GM19463 (cell line): ENCODE results near the gene S100A6.
"Not testable (repeated sequence)": the region's sequence is repeated elsewhere in the genome, so short reads cannot be mapped to it uniquely, and the experiment has no call there.

Experiments
- ATAC-seq: cut with Tn5 transposase; IDR thresholded peaks from one replicate; pipeline ENCODE4 v1.9.1; 2021; ENCODE audit warnings: mild to moderate bottlenecking, moderate library complexity; ENCODE audit not compliant: unreplicated experiment

S100A6 gene

GRCh38 chr1:153565529-153566374 lies 30.0 kb upstream of the S100A6 start, which contains the start of gene S100A2:
S100A2 (minus strand) TSS chr1:153565844; CDS start chr1:153563877, 1,967 bp downstream.
- peak; percentile 67 for ATAC-seq

- ATAC-seq: no peak
Measured at GRCh38 chr1:153563991-153564390, 28.2 kb upstream of the S100A6 start.

DNA sequence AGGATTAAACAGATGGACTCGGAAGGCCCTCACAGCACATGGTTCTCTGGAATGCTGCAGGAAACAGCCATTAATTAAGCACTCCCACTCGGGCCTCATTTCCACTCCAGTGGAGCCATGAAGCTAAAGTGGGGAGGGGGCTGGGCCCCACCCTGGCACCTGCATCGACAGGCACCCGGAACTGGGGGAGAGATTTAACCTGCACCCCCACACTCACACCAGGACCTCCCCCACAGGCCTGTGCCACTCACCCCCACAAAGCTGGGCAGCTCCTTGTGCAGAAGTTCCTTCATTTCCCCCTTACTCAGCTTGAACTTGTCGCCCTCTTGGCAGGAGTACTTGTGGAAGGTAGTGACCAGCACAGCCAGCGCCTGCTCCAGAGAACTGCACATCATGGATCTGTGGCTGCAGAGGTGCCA lies 27.7 kb upstream of the S100A6 start:
- no peak for ATAC-seq

DNA sequence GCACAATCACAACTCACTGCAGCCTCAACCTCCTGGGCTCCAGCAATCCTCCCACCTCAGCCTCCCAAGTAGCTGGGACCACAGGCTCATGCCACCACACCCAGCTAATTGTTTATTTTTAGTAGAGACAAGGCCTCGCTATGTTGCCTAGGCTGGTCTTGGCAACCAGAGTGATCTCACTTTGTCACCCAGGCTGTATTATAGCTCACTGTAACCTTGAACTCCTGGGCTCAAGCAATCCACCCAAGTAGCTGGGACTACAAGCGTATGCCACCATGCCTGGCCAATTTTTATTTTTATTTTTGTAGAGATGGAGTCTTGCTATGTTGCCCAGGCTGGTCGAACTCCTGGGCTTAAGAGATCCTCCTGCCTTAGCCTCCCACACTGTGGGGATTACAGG lies 26.2 kb upstream of the S100A6 start:
- ATAC-seq: not testable (repeated sequence)

DNA sequence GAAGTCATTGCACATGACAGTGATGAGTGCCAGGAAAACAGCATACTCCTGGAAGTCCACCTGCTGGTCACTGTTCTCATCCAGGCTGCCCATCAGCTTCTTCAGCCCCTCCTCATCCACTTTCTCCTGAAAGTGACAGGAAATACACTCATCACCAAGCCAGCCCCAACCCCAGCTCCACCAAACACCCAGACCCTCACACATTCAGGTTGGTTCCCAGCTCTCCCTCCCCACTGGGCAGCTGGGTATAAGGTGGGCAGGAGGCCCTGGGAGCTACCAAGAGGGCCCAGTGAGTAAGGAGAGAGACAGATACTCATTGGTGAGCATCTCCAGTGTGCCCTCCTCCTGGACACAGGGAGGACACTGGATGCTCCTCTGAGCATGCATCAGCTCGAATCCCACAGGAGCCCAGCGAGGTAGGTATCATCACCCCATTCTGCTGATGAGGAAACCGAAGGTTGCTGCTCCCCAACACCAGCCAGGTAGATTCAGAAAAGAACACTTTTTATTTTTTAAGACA lies 25.7 kb upstream of the S100A6 start:
- ATAC-seq: no peak

DNA sequence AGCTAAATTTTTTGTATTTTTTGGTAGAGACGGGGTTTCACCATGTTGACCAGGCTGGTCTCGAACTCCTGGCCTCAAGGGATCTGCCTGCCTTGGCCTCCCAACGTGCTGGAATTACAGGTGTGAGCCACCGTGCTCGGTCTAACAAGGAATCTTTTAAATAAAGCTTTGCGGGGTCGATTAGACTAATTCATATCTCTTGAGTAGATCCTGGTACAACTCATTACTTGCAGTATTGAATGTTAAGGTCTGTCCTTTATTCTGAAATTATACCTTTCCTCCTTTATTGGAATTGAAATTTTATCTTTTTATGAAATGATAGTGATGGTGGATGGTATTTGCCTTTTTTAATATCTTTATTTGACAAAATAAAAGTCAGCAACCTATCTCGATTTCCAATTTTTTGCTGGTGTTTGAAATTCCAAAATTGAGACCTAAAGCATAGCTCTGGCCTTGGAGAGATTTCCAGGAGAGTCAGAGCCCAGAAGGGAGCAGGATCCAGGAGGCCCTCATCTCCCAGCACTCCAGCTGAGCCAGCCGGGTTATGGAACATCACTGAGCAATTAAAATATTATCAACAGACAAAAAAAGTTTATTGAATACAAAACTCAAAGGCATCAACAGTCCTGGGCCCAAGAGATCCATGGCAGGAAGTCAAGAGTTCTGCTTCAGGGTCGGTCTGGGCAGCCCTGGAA lies 25.1 kb upstream of the S100A6 start:
- no peak for ATAC-seq

DNA sequence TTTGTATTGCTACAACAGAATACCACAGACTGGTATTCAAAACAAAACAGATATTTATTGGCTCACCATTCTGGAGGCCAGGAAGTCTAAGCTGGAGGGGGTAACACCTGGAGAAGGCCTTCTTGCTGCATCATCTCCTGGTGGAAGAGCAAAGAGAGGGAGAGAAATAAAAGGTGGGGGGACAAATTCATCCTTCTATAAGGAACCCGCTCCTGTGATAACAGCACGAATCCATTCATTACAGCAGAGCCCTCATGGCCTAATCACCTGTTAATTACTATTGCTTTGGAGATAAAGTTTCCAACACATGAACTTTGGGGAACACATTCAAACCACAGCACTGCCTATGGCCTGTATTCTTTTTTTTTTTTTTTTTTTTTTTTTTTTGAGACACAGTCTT lies 24.4 kb upstream of the S100A6 start:
- ATAC-seq: no peak

- ATAC-seq: no peak
Measured at GRCh38 chr1:153557877-153558276, 22.1 kb upstream of the S100A6 start.

GRCh38 chr1:153556348-153556747 lies 20.6 kb upstream of the S100A6 start:
- no peak for ATAC-seq

GRCh38 chr1:153553830-153554541 lies 18.2 kb upstream of the S100A6 start:
- no peak for ATAC-seq

DNA sequence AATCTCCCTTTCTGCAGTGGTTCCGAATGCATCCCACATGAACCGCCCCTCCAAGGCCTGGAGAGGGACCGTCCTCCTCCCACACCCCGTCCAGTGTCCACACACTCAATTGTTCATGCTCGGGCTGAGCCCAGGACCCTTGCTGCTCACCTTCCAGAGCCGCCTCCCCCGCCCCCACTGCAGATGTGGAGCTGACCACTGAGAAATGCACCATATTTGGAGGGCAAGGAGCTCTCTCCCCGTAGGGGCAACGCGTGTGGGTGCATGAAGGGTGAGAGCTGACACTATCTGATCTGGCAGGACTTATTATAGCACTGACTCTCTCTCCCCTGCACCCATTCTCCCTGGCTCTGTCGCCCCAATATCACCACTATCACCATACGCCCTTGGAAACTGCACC lies 17.3 kb upstream of the S100A6 start:
- ATAC-seq: no peak

DNA sequence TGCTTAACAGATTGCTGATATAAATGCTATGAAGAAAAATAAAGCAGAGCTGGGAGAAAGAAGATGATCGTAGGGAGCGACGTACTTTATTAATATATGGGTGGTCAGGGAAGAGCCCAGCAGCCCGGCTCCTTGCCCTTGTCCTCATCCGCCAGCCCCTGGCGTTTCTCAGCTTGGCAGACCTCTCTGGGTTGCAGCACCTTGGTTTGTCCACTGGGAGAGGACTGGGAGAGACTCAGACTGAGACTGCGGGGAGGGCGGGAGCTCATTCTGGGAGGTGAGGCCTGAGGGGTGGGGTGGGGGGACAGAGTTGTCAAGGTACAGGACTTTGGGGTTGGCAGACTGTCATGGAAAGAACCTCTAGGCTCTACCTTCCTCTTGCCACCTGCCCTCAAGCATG lies 16.5 kb upstream of the S100A6 start:
- ATAC-seq: no peak

GRCh38 chr1:153550827-153551500 lies 15.2 kb upstream of the S100A6 start:
- ATAC-seq: no peak

DNA sequence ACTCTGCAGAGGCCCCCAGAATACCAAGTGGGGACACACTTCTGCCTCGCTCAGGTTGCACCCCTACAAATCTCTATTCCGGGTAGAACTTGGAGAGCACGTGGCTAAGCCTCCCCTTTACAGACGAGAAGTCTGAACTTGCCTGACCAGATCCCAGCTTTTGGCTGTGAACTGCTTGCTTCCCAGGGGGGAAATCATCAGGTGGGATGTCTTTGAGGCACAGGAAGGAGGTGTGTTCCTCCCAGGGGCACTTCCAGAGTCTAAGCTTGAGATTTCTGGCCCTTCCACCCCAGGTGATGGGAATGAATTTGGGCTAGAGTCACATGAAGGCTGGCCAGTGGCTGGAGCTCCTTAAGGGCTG lies 14.6 kb upstream of the S100A6 start:
- ATAC-seq: no peak

DNA sequence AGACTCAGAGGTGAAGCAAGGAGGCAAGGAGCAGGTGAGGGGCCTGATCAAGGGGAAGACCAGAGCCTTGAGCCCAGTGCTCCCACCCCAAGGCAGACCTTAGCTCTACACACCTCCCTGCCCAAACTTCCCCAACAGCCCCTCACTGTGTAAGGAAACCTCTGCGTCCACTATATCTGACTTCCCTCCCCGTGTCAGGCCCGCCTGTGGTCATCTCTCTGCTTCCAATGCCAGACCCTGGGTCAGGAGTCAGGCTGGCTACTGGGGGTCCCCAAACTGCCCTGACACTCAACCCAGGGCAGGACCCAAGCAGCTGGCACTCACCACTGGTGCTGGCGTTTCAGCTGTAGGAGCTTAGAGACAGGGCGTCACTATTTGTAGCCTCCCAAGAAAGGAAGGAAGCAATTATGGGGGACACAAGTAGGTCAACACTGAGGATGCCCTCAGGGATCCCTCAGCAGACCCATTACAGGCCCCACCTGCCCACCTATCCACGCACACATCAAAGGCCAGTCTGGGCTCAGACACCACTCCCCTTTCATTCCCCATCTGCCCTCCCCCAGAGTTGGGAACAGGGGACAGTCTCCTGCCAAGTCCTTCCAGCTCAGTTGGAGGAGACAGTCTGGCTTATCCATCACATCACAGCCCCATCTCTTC lies 14.1 kb upstream of the S100A6 start:
- no peak for ATAC-seq

GRCh38 chr1:153548722-153549688 lies 13.2 kb upstream of the S100A6 start, which contains the start of gene S100A3:
S100A3 (minus strand) TSS chr1:153549258; CDS start chr1:153548485, 773 bp downstream.
- ATAC-seq: no peak

DNA sequence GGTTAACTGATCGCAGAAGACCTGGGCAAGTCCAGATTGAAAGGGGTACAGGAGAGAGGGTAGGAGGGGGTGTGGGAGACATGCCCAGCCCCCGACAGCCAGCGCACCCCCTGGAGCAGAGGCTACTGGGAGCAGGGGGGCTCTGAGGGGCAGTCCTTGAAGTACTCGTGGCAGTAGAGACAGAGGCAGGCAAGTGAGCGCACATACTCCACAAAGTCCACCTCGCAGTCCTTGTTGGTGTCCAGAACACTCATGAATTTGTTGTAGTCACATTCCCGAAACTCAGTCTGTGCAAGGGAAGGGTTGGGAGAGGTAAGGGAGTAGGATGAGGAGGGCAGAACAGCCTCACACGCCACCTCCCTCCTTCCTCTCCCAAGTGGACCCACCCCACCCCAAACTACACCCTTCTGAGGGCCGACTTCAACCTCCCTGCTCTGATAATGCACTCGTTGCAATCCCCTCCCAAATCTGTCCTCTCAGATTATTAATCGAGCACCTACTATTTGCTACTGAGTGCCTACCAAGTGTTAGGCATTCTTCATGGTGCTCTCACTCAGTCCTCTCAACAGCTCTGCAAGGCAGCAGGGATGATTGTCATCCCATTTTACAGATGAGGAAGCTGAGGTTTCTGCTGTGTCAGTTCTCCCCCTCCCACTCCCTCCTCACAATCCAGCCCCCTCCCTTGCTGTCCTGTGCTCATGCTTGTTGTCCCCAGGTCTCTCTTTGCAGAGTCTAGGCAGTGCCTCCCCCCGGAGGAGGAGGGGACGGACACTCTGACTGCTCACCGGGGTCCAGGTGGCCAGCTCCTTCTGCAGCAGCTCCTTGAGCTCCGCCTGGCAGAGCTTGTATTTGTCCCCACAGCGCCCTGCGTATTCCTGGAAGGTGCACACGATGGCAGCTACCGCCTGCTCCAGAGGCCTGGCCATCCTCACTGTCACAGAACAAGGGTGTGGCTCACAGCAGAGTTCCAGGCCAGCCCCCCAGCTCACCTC lies 12.1 kb upstream of the S100A6 start:
- no peak for ATAC-seq
